Measurements from ENCODE around the gene MEN1.

MEN1 gene

DNA sequence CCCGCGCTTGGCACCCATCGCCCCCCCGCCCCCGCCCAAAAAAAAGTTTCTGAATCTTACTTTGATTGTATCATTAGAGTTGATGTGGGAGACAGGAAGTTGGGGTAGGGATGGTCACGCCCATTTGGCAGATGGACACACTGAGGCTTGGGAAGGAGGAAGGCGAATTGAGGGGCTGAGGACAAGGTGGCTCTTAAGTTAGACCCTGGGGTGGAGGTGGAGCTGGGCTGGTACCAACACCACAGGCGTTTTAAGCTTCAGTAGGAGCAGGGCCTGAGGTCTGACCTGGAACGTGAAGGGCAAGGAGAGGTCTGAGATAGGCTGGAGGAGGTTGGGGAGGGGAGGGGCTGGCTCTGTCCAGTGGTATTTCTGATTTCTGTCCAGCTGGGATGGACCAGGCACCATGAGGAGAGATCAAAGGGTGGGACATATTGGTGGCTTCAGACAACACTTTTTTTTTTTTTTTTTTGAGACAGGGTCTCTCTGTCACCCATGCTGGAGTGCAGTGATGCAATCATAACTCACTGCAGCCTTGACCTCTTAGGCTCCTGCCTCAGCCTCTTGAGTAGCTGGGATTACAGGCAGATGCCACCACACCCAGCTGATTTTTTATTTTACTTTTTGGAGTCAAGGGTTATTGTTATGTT is 34.9 kb upstream of the MEN1 start:
- in situ Hi-C loops (cut with HindIII; ENCODE audit: low sequenced_read_pairs): loop anchor here (10.0 kb wide), 1 partner anchor 50 kb away; no protein-coding TSS in a partner anchor
- no peak overlapping the region for H3K4me3 ChIP-seq (ENCODE audit: low read depth, low read length)
- no peak for DNase-seq (ENCODE audit: low read depth, low spot score)
- TF ChIP-seq, protein P1, sequence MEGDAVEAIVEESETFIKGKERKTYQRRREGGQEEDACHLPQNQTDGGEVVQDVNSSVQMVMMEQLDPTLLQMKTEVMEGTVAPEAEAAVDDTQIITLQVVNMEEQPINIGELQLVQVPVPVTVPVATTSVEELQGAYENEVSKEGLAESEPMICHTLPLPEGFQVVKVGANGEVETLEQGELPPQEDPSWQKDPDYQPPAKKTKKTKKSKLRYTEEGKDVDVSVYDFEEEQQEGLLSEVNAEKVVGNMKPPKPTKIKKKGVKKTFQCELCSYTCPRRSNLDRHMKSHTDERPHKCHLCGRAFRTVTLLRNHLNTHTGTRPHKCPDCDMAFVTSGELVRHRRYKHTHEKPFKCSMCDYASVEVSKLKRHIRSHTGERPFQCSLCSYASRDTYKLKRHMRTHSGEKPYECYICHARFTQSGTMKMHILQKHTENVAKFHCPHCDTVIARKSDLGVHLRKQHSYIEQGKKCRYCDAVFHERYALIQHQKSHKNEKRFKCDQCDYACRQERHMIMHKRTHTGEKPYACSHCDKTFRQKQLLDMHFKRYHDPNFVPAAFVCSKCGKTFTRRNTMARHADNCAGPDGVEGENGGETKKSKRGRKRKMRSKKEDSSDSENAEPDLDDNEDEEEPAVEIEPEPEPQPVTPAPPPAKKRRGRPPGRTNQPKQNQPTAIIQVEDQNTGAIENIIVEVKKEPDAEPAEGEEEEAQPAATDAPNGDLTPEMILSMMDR (IDR thresholded peaks at IDR 0.05; ENCODE audit: low read depth, low read length): no peak

DNA sequence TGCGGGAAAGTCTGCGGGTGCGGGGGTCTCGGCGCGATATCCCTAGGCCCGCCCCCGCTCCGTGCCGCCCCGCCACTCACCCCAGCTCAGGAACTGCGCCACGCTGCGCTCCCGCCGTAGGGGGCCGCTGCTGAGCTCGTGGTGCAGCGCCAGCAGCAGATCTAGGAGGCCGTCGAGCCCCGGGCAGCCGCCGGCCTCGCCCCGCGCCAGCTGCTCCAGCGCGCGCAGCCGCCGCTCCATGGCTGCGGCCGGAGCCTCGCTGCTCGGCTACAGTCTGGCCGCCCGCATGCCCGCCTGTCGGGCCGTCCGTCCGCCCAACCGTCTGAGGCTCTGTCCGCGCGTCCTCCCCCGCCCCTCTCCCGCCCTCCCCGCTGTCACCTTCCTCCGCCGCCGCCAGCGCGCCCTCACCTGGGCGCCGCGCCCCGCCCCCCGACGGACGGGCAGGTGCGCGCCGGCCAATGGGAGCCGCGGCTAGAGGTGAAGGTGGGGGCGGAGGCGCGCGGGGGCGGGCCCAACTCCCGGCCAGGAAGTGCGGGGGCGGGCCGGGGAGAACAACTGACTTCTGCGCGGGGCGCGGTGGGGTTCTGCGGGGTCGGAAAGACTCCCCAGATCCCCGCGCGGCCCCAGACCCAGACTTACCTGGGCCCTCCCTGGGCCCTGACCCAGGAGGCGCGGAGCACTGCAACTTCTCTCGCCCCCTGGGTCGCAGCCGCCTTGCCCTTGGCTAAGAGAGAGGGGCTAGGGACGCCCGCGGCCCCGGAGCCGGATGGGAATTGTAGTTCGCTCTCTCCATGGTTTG is 34.2 kb upstream of the MEN1 start, which contains the start of gene CDC42BPG:
CDC42BPG (minus strand) TSS at position 324 of the 799 bp plus-strand sequence; CDS start at position 240, 84 bp downstream.
- H3K4me3 ChIP-seq (ENCODE audit: low read depth, low read length): peak within 1 kb of the TSS; percentile 31
- in situ Hi-C loops (cut with HindIII; ENCODE audit: low sequenced_read_pairs): loop anchor here (10.0 kb wide), 1 partner anchor 50 kb away; no protein-coding TSS in a partner anchor
- TF ChIP-seq, protein P1 (IDR thresholded peaks at IDR 0.05; ENCODE audit: low read depth, low read length): peak; percentile 59
- DNase-seq (ENCODE audit: low read depth, low spot score): peak; percentile 34

DNA sequence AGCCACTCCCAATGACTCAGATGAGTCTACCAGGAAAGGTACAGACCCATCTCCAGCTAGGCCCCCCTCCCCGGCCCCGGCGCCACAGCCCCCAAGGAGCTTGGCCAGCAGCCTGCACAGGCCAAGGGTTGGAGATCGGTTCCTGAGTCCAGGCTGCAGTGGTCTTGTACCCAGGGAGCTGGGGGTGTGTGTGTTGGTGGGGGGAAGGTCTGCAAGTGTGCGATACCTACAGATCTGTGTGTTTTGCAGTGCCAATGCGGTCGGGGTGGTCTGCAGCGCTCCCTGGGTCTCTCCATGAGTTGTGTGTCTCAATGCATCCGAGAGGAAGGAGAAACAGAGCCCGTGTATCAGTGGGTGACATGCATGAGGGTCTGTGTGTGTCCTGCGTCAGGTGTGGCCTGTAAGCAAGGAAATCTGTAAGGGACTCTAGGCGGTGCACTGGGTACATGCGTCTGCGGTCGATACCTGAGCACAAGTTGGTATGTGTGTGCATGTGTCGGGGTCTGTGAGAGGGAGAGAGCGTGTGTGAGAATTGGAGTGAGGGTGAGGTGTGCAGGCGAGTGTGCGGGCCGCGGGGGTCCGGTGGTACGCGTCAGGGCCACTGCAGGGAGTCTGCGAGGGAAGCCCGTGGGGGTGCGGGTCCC is 33.5 kb upstream of the MEN1 start:
- no peak for DNase-seq (ENCODE audit: low read depth, low spot score)
- in situ Hi-C loops (cut with HindIII; ENCODE audit: low sequenced_read_pairs): loop anchor here (10.0 kb wide), 1 partner anchor 51 kb away; no protein-coding TSS in a partner anchor
- no peak overlapping the region for H3K4me3 ChIP-seq (ENCODE audit: low read depth, low read length)
- TF ChIP-seq, protein P1 (IDR thresholded peaks at IDR 0.05; ENCODE audit: low read depth, low read length): no peak

DNA sequence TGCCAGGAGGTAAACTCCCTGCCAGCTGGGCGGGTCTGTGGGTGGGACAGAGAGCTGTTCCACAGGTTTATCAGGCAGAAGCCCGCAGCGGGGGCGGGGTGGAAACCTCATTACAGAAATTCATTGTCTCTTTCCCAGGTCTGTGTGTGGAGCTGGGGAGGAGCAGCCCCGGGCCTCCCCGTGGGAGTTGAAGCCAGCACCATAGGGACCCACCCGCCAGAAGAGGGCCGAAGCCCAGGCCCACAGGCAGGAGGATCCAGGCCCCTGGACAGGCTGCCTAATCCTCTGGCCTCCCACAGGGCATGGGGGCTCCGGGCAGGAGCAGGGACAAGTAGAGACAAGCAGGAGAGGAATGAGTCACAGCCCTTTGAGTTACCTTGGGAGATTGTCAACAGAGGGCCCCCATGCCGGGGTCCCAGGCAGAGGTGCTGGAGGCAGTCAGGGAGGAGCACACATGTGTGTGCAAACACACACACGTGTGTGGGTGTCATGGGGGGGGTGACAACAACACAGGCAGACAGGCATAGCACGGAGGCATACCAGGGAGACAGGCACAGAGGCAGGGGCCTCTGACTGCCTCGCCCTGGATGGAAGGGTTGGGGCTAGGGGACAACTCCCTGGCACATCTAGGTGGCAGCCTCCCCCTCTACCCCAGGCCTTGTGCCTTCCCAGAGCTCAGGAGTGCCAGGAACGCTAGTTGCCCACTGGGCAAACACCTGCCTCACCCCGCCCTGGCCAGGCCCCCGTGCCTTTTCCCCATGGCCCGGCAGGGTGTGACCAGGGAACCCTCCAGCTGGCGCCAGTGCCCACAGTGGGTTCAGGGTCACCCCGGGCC is 32.7 kb upstream of the MEN1 start:
- no peak overlapping the region for H3K4me3 ChIP-seq (ENCODE audit: low read depth, low read length)
- TF ChIP-seq, protein P1 (IDR thresholded peaks at IDR 0.05; ENCODE audit: low read depth, low read length): no peak
- in situ Hi-C loops (cut with HindIII; ENCODE audit: low sequenced_read_pairs): loop anchor here (10.0 kb wide), 1 partner anchor 52 kb away; no protein-coding TSS in a partner anchor
- DNase-seq (ENCODE audit: low read depth, low spot score): no peak

DNA sequence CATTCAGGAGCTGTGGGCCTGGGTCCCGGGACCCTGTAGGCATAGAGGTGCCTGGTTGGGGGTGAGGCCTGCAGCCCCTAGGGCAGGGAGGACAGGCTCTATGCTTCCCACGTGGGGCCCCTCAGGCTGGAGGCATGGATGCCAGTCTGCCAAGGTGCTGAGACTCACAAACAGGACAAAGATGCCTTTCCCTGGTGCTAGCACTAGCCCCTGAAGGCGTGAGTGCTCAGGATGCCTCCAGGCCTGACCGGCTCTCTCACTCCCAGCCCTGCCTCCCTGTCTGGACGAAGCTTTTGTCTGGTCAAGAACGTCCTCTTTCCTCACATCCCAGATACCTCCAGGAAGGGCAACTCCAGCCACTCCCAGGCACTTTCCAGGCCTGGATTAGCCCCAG is 32.0 kb upstream of the MEN1 start:
- H3K4me3 ChIP-seq (ENCODE audit: low read depth, low read length): no peak overlapping the region
- no peak for DNase-seq (ENCODE audit: low read depth, low spot score)
- TF ChIP-seq, protein P1 (IDR thresholded peaks at IDR 0.05; ENCODE audit: low read depth, low read length): no peak
- in situ Hi-C loops (cut with HindIII; ENCODE audit: low sequenced_read_pairs): loop anchor here (10.0 kb wide), 1 partner anchor 52 kb away; no protein-coding TSS in a partner anchor

Measured in astrocyte of the spinal cord (primary cell).